C4-2B (cell line): ENCODE results near the gene FRMD4A.

ENCODE experiments used
- H3K27ac ChIP-seq: fragments of 450-650 bp; 2 replicates; pipeline ENCODE4 v1.5.1; 2017
- CTCF ChIP-seq: fragments of 450-650 bp; conservative IDR thresholded peaks from 2 replicates; pipeline ENCODE4 v1.5.1; 2017; ENCODE audit warnings: mild to moderate bottlenecking
- ZFX ChIP-seq: fragments of 450-650 bp; IDR thresholded peaks from 2 replicates; pipeline ENCODE4 v1.6.1; 2017

The FRMD4A gene

GRCh38 chr10:13658871-13659685, 671.6 kb downstream of the FRMD4A start:
- no peak for TF ChIP-seq CTCF
- no peak for TF ChIP-seq ZFX
- no peak overlapping the region for H3K27ac ChIP-seq

GRCh38 chr10:13658264-13658663, 672.5 kb downstream of the FRMD4A start:
- TF ChIP-seq CTCF (no peak), ZFX (no peak)

DNA sequence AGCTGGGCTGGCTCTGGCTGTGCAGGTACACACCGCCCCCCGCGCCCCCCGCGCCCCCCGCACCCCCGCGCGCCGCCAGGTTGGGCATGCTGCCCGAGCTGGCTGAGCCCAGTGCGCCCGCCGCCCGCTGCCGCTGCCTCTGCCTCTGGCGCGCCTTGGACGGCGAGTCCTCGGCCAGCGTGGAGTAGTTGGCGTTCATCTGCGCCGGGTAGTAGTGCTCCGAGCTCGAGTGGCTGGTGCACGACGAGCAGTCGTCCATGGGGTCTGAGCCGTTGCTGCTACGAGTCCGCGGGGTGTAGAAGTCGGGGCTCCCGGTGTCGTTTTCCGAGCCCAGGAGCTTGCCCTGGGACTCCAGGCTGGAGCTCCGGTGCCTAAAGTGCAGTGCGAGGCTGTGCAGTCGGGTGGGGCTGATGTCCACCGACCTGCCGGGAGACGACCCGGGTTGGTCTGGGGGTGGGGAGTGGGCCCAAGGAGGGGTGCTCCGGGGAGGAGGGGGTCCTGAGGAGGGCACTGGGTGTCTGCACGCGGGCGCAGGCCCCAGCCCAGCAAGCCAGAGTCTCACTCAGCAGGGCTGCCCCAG, 673.5 kb downstream of the FRMD4A start:
- H3K27ac ChIP-seq, result no peak overlapping the region
- no peak for TF ChIP-seq ZFX
- no peak for TF ChIP-seq CTCF

More at GRCh38 chr10:13658264-13658663, 672.5 kb downstream of the FRMD4A start:
- H3K27ac ChIP-seq, result no peak overlapping the region

DNA sequence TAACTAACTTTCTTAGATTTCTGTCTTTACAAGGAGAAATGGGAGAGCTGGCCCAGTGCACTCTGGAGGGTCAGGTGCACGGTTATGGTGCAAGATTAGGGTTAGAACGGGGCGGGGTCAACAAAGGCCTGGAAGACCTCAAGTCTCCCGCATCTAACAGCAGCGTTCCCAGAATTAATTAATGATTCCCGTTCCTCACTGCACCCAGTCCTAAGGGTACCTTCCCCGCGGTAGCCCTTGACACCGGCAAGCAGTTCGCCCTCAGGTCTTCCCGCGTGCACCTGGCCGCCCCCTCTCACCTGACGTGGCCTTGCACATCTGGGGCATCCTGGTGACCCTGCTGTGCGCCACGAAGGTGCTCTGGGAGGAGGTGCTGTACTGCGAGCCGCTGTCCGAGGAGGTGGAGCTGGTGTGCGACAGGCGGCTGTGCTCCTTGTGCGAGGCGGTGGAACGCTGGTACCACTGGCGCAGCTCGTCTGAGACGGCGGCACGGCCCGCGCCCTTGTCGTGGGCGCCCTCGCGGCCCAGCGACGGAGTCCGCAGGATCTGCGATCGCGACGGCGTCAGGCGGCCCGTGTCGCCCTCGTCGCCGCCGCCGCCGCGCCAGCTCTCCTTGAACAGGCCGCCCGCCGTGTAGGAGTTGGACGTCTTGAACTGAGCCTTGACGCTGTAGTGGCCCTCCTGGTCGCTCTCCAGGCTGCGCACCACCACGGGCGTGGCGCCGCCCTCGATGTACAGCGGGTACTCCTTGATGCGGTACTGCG, 674.2 kb downstream of the FRMD4A start:
- H3K27ac ChIP-seq, result no peak overlapping the region
- TF ChIP-seq ZFX (no peak), CTCF (no peak)

DNA sequence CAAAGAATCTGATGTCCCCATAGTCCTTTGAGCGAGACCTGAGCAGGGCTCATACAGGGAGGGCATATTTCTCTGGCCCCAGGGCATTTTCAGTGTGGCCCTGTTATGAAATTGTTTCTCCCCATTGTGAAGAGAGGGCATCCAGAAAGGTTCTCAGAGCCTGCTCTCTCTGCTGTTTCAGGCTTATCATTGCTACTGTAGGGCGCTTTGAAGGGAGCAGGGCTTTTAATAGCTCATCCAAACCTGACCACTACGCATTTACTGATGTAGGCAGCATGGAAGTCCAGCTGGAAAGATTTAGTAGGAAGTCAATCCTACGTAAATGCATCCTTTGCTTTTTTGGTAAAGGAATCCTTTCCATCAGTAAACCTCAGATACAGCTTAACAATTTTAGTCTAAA, 675.9 kb downstream of the FRMD4A start:
- TF ChIP-seq CTCF (no peak), ZFX (no peak)
- no peak overlapping the region for H3K27ac ChIP-seq

- TF ChIP-seq ZFX (no peak), CTCF (no peak)
- no peak overlapping the region for H3K27ac ChIP-seq
Measured at GRCh38 chr10:13654118-13654830, 676.5 kb downstream of the FRMD4A start.
